Mesenchymal stem cell (in vitro differentiated cells and primary cell): Measurements from ENCODE around the gene PADI6. TPM values are rescaled to one million over a fixed set of nuclear protein-coding genes. Genes with fewer than 3 reads are reported as not detected.

ENCODE experiments used
- DNase-seq: peaks from one replicate; pipeline ENCODE4 v3.0.0-alpha.2; 2013
- H2AFZ ChIP-seq: one replicate; pipeline ENCODE4 v1.6.1; 2013; ENCODE audit warnings: low read depth, mild to moderate bottlenecking, control low read depth, inconsistent platforms, low read length, moderate library complexity
- H2AK5ac ChIP-seq: 2 replicates; pipeline ENCODE4 v1.6.1; 2013; ENCODE audit warnings: low read length, moderate library complexity, mild to moderate bottlenecking, inconsistent platforms; ENCODE audit not compliant: severe bottlenecking
- H2BK120ac ChIP-seq: one replicate; pipeline ENCODE4 v1.6.1; 2013; ENCODE audit warnings: low read depth, mild to moderate bottlenecking, inconsistent platforms, low read length, moderate library complexity
- H2BK12ac ChIP-seq, 2 experiments: one replicate each; pipeline ENCODE4 v1.6.1; 2013; ENCODE audit warnings: inconsistent platforms in 2 of 2, low read length in 2 of 2, mild to moderate bottlenecking in 2 of 2, moderate library complexity in 2 of 2, control low read depth in 1 of 2
- H2BK15ac ChIP-seq: one replicate; pipeline ENCODE4 v1.6.1; 2013; ENCODE audit warnings: mild to moderate bottlenecking, low read depth, inconsistent platforms; ENCODE audit not compliant: poor library complexity, severe bottlenecking
- H2BK5ac ChIP-seq: 2 replicates; pipeline ENCODE4 v1.6.1; 2013; ENCODE audit warnings: low read depth, mild to moderate bottlenecking, low read length, control low read depth, inconsistent platforms; ENCODE audit not compliant: poor library complexity, severe bottlenecking
- H3K14ac ChIP-seq, 2 experiments: one replicate each; pipeline ENCODE4 v1.6.1; 2013; ENCODE audit warnings: inconsistent platforms in 2 of 2, low read length in 2 of 2, control low read depth in 1 of 2, mild to moderate bottlenecking in 1 of 2, moderate library complexity in 1 of 2
- H3K18ac ChIP-seq, 2 experiments: one replicate each; pipeline ENCODE4 v1.6.1; 2013; ENCODE audit warnings: inconsistent platforms in 2 of 2, low read length in 2 of 2, control low read depth in 1 of 2, low read depth in 1 of 2, mild to moderate bottlenecking in 1 of 2
- H3K23ac ChIP-seq, 2 experiments: one replicate each; pipeline ENCODE4 v1.6.1; 2013; ENCODE audit warnings: inconsistent platforms in 2 of 2, low read length in 2 of 2, mild to moderate bottlenecking in 2 of 2, moderate library complexity in 2 of 2, control low read depth in 1 of 2
- H3K27ac ChIP-seq: 2 replicates; pipeline ENCODE4 v1.5.1; 2013; ENCODE audit warnings: mild to moderate bottlenecking, moderate library complexity, low read length, control low read depth, inconsistent platforms; ENCODE audit not compliant: poor library complexity, severe bottlenecking
- H3K27me3 ChIP-seq, 2 experiments: 2 replicates each; pipeline versions ENCODE4 v1.6.1 to v1.7.0; 2013; ENCODE audit warnings: low read length in 2 of 2, mild to moderate bottlenecking in 2 of 2, moderate library complexity in 2 of 2, control low read depth in 1 of 2, inconsistent platforms in 1 of 2; ENCODE audit not compliant: control insufficient read depth in 1 of 2, insufficient read depth in 1 of 2
- H3K36me3 ChIP-seq, 2 experiments: 2 replicates each; pipeline versions ENCODE4 v1.6.1 to v1.7.0; 2013; ENCODE audit warnings: low read length in 2 of 2, control low read depth in 1 of 2, inconsistent platforms in 1 of 2, low read depth in 1 of 2, mild to moderate bottlenecking in 1 of 2; ENCODE audit not compliant: insufficient read depth in 2 of 2, control insufficient read depth in 1 of 2
- H3K4ac ChIP-seq, 2 experiments: one replicate each; pipeline ENCODE4 v1.6.1; 2013; ENCODE audit warnings: inconsistent platforms in 2 of 2, low read length in 2 of 2, mild to moderate bottlenecking in 2 of 2, moderate library complexity in 2 of 2, control low read depth in 1 of 2, low read depth in 1 of 2
- H3K4me1 ChIP-seq: 2 replicates; pipeline ENCODE4 v1.6.1; 2013; ENCODE audit warnings: low read depth, low read length, control low read depth; ENCODE audit not compliant: control insufficient read depth, insufficient read depth
- H3K4me2 ChIP-seq: 2 replicates; pipeline ENCODE4 v1.6.1; 2013; ENCODE audit warnings: low read length, mild to moderate bottlenecking, inconsistent platforms; ENCODE audit not compliant: poor library complexity, severe bottlenecking
- H3K4me3 ChIP-seq, 2 experiments: 2 replicates each; pipeline versions ENCODE4 v1.5.1 to v1.7.0; 2013; ENCODE audit warnings: low read length in 2 of 2, mild to moderate bottlenecking in 2 of 2, control low read depth in 1 of 2, low read depth in 1 of 2; ENCODE audit not compliant: insufficient read depth in 1 of 2
- H3K79me1 ChIP-seq: replicated peaks from 2 replicates; pipeline ENCODE4 v1.6.1; 2013; ENCODE audit warnings: mild to moderate bottlenecking, control low read depth, low read length, inconsistent platforms; ENCODE audit not compliant: poor library complexity, severe bottlenecking
- H3K9ac ChIP-seq: 2 replicates; pipeline ENCODE4 v1.7.0; 2013; ENCODE audit warnings: mild to moderate bottlenecking, low read length, moderate library complexity
- H3K9me3 ChIP-seq: 2 replicates; pipeline ENCODE4 v1.7.0; 2013; ENCODE audit warnings: mild to moderate bottlenecking, low read length; ENCODE audit not compliant: control insufficient read depth
- H4K8ac ChIP-seq: one replicate; pipeline ENCODE4 v1.6.1; 2013; ENCODE audit warnings: inconsistent platforms, mild to moderate bottlenecking, low read length, moderate library complexity
- H4K91ac ChIP-seq: one replicate; pipeline ENCODE4 v1.6.1; 2013; ENCODE audit warnings: mild to moderate bottlenecking, low read length, inconsistent platforms
- WGBS: methylation state at CpG from one replicate; pipeline ENCODE4 v1.1.7; 2013; ENCODE audit warnings: mixed read lengths; 5-methylcytosine and 5-hydroxymethylcytosine counted together
- polyA plus RNA-seq, 2 experiments: library from polyadenylated mRNA; stranded (reverse); fragments of 200-250 nt; gene quantifications; one replicate each; pipeline ENCODE4 v1.2.3, GENCODE V29; 2013

The PADI6 gene
- not detected for polyA plus RNA-seq (2013, experiment 1 of 2)
- polyA plus RNA-seq (2013, experiment 2 of 2) = not detected

GRCh38 chr1:17371896-17372295 is at the start of gene PADI6:
Gene PADI6, plus strand, starts transcription at chr1:17372196. Its CDS starts 50 bp downstream, at chr1:17372246.
- H3K4me1 ChIP-seq = peaks cover 8% of the 10 kb centered on the region
- H3K18ac ChIP-seq = no peak within 1 kb of the TSS
- H3K4me2 ChIP-seq = no peak within 1 kb of the TSS
- no peak within 1 kb of the TSS for H2BK120ac ChIP-seq
- H3K9me3 ChIP-seq = no peaks in the 10 kb centered on the region
- H2BK12ac ChIP-seq = no peak within 1 kb of the TSS
- peaks cover 2 to 68% of the 10 kb centered on the region in 2 experiments for H3K27me3 ChIP-seq
- no peak within 1 kb of the TSS for H3K4ac ChIP-seq
- 76% methylated on average over 7 of the region's 7 CpGs for WGBS
- no peak within 1 kb of the TSS for H3K23ac ChIP-seq
- no peak within 1 kb of the TSS for H3K14ac ChIP-seq
- no peak within 1 kb of the TSS for H2AK5ac ChIP-seq
- no peak within 1 kb of the TSS for H4K8ac ChIP-seq
- no peak within 1 kb of the TSS for H4K91ac ChIP-seq
- H3K9ac ChIP-seq = no peak within 1 kb of the TSS
- H2BK15ac ChIP-seq = no peak within 1 kb of the TSS
- H2BK5ac ChIP-seq = no peak within 1 kb of the TSS
- no peaks in the 10 kb centered on the region for H3K79me1 ChIP-seq
- DNase-seq = no peak
- peak within 1 kb of the TSS; percentile 49 for H2AFZ ChIP-seq
- H3K4me3 ChIP-seq = no peak within 1 kb of the TSS
- no peak within 1 kb of the TSS for H3K27ac ChIP-seq
- H3K36me3 ChIP-seq = peaks cover 0 to 3% of the 10 kb centered on the region in 2 experiments

- Histone ChIP-seq H3K23ac (no peak overlapping the region), H2AK5ac (no peak overlapping the region), H3K27me3 (peaks cover 5 to 57% of the 10 kb centered on the region in 2 experiments), H3K18ac (no peak overlapping the region), H3K79me1 (no peaks in the 10 kb centered on the region), H3K4me2 (no peak overlapping the region), H2AFZ (no peak overlapping the region), H3K4me3 (no peak overlapping the region), H3K27ac (no peak overlapping the region), H4K91ac (no peak overlapping the region), H3K9ac (no peak overlapping the region), H3K4me1 (no peaks in the 10 kb centered on the region), H2BK5ac (no peak overlapping the region), H3K4ac (no peak overlapping the region), H3K9me3 (peaks cover 9% of the 10 kb centered on the region), H2BK15ac (no peak overlapping the region), H3K14ac (no peak overlapping the region), H2BK120ac (no peak overlapping the region), H4K8ac (no peak overlapping the region), H2BK12ac (no peak overlapping the region), H3K36me3 (no peaks in the 10 kb centered on the region)
- WGBS = 83% methylated on average over 2 of the region's 5 CpGs
- DNase-seq = no peak
Observed at GRCh38 chr1:17328855-17329254, 43.1 kb upstream of the PADI6 start.

GRCh38 chr1:17329610-17330009 is 42.4 kb upstream of the PADI6 start:
- H3K9me3 ChIP-seq = peaks cover 9% of the 10 kb centered on the region
- no peak overlapping the region for H2BK120ac ChIP-seq
- peaks cover 5 to 54% of the 10 kb centered on the region in 2 experiments for H3K27me3 ChIP-seq
- H2AFZ ChIP-seq = no peak overlapping the region
- no peak overlapping the region for H3K9ac ChIP-seq
- no peak overlapping the region for H3K23ac ChIP-seq
- H3K18ac ChIP-seq = no peak overlapping the region
- no peak overlapping the region for H2BK15ac ChIP-seq
- no peaks in the 10 kb centered on the region for H3K79me1 ChIP-seq
- no peak overlapping the region for H3K4me2 ChIP-seq
- no peak overlapping the region for H2AK5ac ChIP-seq
- H4K8ac ChIP-seq = no peak overlapping the region
- H3K36me3 ChIP-seq = no peaks in the 10 kb centered on the region
- no peaks in the 10 kb centered on the region for H3K4me1 ChIP-seq
- H4K91ac ChIP-seq = no peak overlapping the region
- DNase-seq = no peak
- no peak overlapping the region for H2BK5ac ChIP-seq
- WGBS = 92% methylated on average over 2 of the region's 4 CpGs
- H3K4ac ChIP-seq = no peak overlapping the region
- no peak overlapping the region for H3K14ac ChIP-seq
- no peak overlapping the region for H2BK12ac ChIP-seq
- H3K4me3 ChIP-seq = no peak overlapping the region
- no peak overlapping the region for H3K27ac ChIP-seq

GRCh38 chr1:17330856-17331255 is 41.1 kb upstream of the PADI6 start:
- Histone ChIP-seq H2BK15ac (no peak overlapping the region), H3K4me2 (no peak overlapping the region), H3K79me1 (no peaks in the 10 kb centered on the region), H2BK120ac (no peak overlapping the region), H3K27me3 (peaks cover 5 to 55% of the 10 kb centered on the region in 2 experiments), H3K23ac (no peak overlapping the region), H3K14ac (no peak overlapping the region), H3K4me3 (no peak overlapping the region), H4K8ac (no peak overlapping the region), H2AFZ (no peak overlapping the region), H3K4me1 (no peaks in the 10 kb centered on the region), H2BK5ac (no peak overlapping the region), H2BK12ac (no peak overlapping the region), H3K4ac (no peak overlapping the region), H3K36me3 (no peaks in the 10 kb centered on the region), H3K9me3 (peaks cover 7% of the 10 kb centered on the region), H2AK5ac (no peak overlapping the region), H4K91ac (no peak overlapping the region), H3K27ac (no peak overlapping the region), H3K18ac (no peak overlapping the region), H3K9ac (no peak overlapping the region)
- DNase-seq = no peak
- 75% methylated on average over 6 of the region's 7 CpGs for WGBS
